Pons (tissue), 1 donor: Measurements from ENCODE around the gene LGALS8.
"Not testable (repeated sequence)": the region's sequence is repeated elsewhere in the genome, so short reads cannot be mapped to it uniquely, and the experiment has no call there.

Experiments
- DNase-seq: peaks from one replicate; pipeline ENCODE4 v3.0.0-alpha.2; 2016; ENCODE audit warnings: low spot score

The LGALS8 gene

DNA sequence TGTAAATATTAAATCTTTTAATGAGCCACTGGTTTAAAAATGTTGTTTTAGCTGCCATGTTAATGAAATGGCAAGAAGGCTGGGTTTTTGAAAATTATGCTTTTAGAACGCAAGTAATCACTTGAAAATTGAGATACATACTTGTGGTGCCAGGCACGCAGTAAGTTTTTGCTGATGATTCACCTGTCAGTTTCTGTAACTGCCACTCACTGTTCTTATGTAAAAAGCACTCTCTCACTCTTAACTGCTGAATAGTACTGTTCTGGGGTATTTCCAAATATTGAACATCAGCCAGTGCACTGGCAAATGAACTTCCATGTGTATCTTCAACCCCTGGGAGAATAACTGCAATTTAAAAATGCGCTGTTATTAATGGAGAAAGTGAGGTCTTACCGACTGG, 17.9 kb downstream of the LGALS8 start:
- no peak for DNase-seq

DNA sequence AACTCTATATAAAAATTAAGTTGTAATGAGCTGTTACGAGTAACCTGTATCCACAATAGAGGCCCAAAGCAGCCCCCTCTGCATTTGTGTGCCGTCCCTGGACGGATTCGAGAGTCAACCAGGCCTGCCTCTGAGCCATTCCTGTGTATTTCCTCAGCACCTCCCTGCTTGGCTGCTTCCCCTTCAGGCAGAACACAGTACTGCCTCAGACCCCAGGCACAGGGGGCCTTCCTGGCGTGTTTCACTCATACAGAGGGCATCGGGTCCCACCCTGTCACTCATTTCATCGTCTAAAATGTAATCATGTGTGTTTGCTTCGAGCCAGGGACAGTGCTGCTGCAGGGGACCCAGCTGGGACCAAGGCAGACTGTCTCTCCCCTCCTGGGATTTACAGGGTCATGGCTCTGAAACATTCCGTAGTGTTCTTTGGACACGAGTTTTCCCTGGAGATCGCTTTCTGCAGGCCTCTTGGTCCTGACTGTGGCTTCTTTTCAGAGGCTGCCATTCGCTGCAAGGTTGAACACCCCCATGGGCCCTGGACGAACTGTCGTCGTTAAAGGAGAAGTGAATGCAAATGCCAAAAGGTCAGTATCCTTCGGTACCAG, 19.4 kb downstream of the LGALS8 start:
- no peak for DNase-seq

DNA sequence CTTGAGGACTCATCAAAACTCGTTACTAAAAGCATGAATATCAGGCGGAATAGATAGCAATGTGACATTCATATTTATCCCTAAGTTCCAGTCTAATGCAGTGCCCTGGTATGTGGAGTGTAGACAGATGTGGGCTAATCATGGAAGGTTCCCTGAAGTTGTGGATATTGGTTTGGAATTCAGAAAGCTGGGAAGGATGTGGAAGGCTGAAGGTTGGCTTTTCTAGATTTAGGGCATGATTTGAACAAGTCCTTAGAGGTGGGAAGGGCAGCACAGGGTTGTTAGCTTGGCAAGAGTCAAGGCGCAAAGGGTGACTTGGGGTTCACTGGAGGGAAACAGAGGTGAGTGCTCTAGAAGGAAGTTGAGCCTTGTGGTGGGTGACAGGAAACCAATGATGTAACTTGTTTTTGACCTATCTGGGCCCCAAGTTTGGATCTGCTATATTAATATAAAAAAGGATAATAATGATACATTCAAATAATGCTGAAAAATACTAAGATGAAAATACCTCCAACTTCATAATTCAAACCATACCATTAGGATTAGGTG, 21.9 kb downstream of the LGALS8 start:
- DNase-seq, result no peak

DNA sequence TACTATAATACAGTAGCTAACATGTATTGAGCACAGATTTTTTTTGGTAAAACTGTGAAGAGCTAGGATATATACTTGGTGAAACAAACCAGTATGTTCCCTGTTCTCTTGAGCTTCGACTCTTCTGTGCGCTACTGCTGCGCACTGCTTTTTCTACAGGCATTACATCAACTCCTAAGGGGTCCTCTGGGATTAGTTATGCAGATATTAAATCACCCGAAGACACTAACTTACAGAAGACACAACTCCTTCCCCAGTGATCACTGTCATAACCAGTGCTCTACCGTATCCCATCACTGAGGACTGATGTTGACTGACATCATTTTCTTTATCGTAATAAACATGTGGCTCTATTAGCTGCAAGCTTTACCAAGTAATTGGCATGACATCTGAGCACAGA, 24.7 kb downstream of the LGALS8 start:
- DNase-seq, result no peak

DNA sequence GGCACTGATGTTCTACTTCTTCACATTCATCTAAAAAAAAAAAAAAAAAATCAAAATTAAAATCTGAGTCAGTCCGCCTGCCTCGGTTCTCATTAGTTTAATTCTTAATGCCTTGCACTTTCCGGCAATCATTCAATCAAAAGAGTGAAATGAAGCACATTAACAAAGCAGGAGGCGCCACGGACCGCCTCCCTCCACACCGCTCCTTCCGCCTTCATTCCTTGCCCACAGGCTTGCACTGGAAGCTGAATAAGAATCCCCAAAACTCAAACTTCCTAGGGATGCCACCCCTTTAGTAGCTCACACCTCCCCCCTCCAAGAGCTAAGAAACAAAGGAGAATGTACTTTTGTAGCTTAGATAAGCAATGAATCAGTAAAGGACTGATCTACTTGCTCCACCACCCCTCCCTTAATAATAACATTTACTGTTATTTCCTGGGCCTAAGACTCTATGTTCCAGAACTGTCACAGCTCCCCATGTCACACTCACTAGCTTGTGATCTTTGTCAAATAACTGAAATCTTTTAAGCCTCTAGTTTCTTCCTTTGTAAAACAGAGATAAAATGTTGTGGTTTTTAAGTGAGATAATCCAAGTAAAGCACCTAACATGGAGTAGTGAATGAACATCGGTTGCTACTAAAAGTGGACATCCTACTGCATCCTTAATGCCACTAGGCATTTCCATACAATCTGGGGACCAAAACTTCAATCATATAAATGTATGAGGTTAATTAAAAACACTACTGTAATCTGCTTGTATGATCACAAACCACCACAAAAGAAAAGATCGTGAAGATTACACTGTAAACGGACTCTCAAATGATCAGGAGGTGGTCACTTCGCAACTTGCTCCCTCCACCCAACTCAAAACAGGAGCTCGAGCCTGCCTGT, 27.4 kb downstream of the LGALS8 start:
- no peak for DNase-seq

DNA sequence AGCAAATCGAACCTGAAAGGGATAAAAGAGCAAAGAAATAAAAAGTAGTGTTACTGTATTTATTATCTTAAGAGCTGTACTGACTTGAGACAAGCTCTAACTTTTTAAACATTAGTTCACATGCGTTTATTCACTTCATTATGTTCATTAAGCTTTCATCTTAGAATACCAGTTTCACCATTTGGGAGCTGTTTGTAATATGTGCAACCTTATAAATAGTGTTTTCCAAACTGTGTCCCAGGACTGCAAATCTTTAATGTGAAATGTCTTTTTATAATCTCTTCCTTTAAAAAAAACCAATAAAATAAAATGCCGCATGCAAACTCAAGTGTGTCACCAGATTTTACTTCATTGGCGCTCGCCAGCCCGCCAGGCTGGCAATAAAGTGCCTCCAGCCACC, 28.3 kb downstream of the LGALS8 start:
- DNase-seq, result no peak

DNA sequence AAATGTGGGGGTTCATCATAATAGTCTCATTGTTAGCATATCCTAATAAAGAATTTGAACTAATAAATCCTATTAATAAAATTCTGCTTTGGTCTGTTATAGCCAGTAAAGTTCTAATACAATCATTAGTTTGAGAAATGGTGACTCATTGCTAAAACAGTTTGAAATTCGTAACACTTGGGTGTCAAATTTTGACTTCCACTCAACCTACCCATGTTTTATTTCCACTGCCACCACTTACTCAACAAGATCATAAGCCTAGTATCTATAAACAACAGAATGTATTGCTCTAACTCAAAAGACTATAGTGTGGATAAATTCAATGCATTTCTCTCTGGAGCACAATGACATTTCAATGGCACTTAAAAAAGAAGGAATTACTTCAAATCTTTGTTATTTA, 29.1 kb downstream of the LGALS8 start:
- DNase-seq, result no peak

DNA sequence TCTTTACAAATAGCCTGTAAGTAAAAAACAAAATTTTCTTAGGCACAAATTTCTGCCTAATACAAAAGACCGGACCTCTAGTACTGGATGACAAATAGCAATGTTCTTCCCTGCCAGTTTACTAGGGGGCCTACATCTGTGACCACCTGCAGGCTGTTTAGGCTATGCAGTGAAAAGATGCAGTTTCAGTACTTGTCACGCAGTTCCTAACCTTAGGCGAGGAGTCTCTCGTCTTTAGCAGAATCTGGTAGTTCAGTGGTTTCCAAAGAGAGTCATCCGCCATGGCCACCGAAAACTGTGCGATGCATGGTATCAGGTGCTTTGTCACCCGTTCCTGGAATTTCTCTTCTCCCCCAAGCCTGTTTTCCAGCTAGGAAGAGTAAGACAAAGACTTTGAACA, 29.6 kb downstream of the LGALS8 start:
- no peak for DNase-seq

DNA sequence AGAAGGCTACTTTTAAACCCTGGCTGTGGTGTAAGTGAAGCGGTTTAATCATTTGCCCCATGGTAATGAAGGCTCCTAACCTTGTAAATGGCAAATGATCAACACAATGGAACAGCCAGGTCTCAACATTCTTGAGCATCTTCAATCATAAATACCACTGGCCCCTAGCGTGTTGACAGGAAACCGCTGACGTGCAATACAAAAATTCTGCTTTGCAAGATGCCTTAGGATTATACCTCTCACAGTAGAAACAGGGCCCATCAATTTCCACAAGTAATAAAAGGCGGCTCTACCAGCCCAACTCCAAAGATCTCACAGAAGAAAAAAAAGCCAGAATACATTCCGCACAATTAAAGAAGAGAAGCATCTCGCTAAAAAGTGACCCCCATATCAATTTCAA, 32.8 kb downstream of the LGALS8 start:
- DNase-seq, result no peak

DNA sequence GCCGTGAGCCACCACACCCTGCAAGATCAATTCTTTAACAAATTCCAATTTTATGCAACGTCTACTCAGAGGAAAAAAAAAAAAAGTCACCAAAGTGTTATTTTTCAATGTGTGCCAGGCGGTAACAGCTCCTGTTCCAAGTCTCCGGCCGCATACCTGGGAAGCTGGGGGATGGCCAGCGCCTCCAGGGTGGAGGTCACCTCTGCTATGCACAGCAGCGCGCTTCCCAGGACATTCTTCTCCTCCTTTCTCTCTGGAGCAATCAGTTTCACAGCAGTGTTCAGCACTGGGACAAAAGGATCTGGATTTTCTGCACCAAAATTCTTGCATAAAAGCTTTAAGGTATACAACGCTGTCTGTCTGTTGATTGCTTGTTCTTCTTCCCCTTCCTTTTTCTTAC, 34.3 kb downstream of the LGALS8 start:
- no peak for DNase-seq

DNA sequence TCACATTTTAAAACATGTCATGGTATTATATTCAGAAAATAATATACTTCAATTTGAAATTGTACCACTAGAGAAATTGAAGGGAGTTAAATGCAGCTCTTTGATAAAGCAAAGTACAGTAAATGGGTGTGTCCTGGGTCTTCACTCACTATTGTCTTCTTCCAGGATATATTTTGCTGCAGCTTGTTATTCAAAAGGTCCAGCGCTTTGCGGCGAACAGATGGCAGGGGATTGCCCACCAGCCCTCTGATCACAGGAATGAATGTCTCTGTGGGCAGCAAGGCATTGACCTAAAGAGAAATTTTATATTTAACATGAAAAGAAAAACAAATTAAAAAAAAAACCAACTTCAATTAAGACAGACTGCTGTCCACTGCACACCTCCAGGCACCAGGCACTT, 35.1 kb downstream of the LGALS8 start:
- no peak for DNase-seq

DNA sequence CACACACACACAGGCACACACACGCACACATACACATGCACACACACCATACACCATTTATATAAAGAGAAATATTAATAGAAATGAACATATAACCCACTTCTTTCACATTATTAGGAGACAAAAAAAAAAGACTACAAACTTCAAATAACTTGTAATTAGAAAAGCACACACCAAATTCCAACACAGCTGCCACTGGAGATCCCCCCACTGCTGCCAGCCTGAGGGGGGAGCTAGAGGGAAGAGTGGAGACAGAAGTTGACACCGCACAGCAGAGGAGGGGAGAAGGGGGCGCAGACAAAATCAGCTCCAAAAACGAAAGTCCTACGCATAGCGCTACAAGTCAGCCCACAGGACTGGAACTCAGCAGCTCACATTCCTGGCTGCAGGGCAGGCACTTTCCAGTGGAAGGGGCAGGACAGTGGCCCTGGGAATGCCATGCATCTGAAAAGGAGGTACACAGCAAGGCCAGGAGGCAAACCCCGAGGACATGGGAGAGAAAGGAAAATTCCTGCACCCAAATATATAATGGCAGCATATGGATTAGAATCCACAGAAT, 36.5 kb downstream of the LGALS8 start:
- DNase-seq, result no peak

DNA sequence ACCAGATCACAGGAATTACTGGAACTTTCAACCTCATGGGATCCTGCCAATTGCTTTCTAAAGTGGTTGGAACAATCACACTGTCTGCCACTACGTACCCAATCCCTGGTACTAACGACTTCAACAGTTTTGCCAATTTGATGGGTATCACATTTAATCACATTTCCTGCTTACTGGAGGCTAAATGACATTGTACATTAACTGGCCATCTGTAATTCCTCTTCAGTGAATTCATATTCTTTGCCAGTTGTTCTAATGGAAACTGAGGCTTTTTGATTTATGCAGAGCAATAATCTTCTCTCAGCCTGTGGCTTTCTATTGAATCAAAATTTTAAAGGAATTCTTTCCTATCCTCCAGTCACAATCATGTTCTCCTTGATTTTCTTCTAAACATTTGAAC, 38.2 kb downstream of the LGALS8 start:
- no peak for DNase-seq

DNA sequence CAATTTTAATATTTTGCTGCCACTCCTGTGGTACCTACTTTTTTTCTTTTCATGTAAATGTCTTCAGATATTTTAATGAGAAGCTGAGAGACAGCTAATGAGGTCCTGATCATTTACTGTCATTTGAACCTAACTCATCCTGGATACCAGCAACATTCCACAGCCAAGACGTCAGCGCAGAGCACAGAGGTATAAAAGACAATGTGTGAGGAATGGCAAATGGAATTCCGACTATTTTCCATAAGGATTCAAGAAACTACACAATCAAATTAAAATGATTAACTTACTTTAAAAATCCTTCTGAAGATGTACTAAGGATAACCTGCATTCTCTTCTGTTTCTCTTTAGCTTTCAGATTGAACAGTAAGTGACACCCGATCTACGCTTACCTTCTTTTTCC, 41.7 kb downstream of the LGALS8 start:
- DNase-seq, result no peak

DNA sequence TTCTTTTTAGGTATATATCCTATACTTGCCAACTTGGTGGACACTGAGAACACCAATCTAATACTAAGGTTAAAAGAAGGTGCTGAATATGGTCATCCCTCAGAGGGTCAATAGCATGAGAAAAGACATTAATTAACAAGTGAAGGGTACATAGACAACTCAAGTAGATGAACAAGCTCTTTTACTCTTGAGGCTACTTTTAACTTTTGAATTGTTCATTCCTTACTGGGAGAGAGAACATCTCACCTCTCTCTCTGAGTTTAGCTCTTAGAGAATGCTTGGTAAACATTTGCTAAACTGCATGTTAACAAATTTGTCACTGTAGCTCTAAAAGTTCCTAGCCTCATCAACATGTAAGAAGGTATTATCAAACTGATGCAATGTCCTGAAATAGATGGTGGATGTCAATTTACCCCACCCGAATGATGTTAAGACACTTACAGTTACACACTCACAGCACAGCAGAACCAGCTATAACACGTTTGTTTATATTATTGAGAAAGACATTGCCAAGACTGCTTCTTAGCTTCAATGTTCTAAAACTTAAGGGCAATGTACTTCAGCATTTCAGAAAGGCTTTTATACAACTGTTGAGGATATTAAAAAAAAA, 44.6 kb downstream of the LGALS8 start:
- no peak for DNase-seq

DNA sequence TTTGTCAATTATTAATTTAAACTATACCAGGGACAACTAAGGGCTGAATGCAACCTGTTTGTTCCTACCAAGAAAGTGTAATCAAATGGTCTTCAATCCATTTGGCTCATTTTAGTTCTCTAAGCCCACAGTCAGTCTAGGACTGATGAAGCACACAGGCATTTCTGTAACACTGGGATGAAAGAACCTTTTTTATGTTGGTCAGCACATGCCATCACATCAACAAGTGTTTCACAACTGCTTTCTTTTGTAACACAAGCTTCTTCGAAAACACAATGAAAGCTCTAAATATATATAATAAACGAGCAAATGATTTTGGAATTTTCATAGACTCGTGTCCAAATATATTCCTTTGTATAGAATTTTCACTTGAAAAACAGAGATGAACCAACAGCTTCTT, 51.7 kb downstream of the LGALS8 start:
- peak; percentile 86 for DNase-seq

DNA sequence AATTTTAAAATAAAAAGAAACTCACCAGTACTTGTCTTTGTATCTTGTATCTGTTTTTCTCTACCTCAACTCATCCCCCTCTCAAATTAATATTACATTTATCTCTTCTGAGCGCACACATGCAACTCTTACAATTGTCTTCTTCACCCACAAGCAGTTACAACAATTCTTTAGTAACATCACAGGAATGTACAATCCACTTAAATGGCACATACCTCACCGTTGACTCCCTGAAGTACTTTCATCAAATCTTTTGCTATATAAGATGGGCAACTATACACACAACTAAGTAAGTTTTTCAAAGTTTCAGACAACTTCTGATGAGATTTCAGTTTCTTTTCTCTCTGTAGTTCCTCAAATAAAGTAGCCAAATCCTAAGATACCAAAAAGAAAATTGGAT, 52.2 kb downstream of the LGALS8 start:
- DNase-seq, result no peak

DNA sequence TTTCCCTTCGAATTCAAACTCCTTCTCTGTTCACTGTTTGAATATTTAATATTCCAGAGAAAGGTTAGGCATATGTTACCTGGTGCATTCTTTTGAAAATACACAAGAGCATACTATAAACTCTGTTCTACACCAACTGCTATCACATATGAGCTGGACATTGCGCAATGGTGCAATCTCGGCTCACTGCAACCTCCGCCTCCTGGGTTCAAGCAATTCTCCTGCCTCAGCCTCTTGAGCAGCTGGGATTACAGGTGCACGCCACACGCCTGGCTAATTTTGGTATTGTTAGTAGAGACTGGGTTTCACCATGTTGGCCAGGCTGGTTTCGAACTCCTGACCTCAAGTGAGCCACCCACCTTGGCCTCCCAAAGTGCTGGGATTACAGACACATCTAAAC, 53.3 kb downstream of the LGALS8 start:
- not testable (repeated sequence) for DNase-seq

DNA sequence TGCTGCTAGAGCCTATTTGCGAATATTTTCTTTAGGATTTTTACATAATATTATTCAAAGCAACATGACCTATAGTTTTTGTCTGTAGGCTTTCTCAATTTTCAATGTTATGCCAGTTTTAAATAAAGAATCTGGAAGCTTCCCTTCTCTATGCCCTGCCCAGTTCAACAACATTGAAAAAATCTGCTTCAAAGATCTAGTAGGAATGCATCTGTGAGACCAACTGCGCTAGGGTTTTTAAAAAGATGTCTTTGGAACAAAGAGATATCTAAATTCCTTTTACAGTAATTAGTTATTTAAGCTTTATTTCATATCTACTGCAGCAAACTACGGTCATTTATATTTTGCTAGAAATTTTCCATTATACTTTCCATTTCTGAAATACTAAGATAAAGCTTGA, 54.9 kb downstream of the LGALS8 start:
- DNase-seq, result no peak

DNA sequence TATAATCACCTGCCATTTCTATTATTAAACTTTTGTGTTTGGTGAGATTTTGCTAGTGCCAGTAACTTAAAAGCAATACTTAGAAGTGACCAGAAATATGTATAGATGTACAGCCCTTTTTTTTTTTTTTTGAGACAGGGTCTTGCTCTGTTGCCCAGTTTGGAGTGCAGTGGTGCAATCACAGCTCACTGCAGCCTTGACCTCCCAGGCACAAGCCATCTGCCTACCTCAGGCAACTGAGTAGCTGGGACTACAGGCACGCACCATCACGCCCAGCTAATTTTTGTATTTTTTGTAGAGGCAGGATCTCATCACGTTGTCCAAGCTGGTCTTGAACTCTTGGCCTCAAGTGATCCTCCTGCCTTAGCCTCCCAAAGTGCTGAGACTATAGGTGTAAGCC, 56.6 kb downstream of the LGALS8 start:
- DNase-seq, result not testable (repeated sequence)

DNA sequence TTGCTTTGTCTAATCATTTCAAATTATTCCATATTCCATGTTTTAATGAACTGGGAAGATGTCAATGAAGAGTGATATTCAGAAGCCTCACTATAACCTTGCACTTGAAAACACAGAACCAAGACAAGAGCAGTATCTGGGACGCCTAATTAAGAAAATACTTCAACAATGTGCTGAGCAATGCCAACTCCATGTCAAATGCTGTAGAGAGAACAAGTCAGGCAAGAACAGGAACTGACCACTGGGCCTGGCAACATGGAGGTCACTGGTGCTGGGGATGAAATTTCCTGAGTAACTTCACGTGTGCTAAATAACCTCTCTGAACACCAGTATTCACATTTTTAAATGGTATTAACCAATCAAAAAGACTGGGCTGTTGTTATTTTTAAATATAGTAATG, 57.7 kb downstream of the LGALS8 start:
- no peak for DNase-seq

DNA sequence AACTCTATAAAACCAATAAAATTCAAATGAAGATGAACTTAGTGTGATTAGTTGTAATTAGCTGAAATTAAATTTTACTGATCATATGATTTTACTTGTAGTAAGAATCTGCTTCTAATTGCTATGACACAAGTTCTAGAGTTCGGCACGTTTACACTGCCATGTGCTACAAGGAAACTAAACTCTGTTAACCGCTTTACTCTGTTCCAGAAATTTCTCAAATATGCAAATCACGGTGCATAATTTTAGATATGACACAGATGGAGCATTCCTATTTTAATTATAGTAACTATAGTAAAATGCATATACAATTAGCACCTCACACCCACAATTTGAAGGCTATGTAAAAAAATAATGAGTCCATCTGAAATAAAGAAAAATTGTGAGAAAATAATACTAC, 65.7 kb downstream of the LGALS8 start:
- no peak for DNase-seq
